Measurements from ENCODE around the gene PIK3R5. TPM values are rescaled to one million over a fixed set of nuclear protein-coding genes. Genes with fewer than 3 reads are reported as not detected.

The PIK3R5 gene
- total RNA-seq, 1 donor from 2014 or later: 0.90 TPM

- no peaks in the 10 kb centered on the region for H3K79me2 ChIP-seq (ENCODE audit: low read depth)
- no peak overlapping the region for H3K9ac ChIP-seq
- H3K4me1 ChIP-seq: peaks cover 2% of the 10 kb centered on the region
- no peaks in the 10 kb centered on the region for H3K36me3 ChIP-seq
- no peak for DNase-seq (ENCODE audit: low spot score)
- no peaks in the 10 kb centered on the region for H4K20me1 ChIP-seq (ENCODE audit: low read depth)
- H3K27me3 ChIP-seq: peaks cover 10% of the 10 kb centered on the region
- no peaks in the 10 kb centered on the region for H3K4me1 Mint-ChIP-seq
- no peak overlapping the region for H3K27ac ChIP-seq
- peaks cover 9% of the 10 kb centered on the region for H3K27me3 Mint-ChIP-seq (ENCODE audit: insufficient read depth, low read depth)
- H3K4me3 ChIP-seq: no peak overlapping the region
- no peak overlapping the region for H3K4me3 Mint-ChIP-seq
- no peaks in the 10 kb centered on the region for H3F3A ChIP-seq (ENCODE audit: low read depth)
- no peaks in the 10 kb centered on the region for H3K36me3 Mint-ChIP-seq
- no peak overlapping the region for H3K27ac Mint-ChIP-seq
- H3K4me2 ChIP-seq: no peak overlapping the region
- H3K9me3 ChIP-seq (ENCODE audit: low read depth): no peaks in the 10 kb centered on the region
- TF ChIP-seq EZH2phosphoT487 (IDR thresholded peaks at IDR 0.05) (no peak), EZH2 (IDR thresholded peaks at IDR 0.05) (no peak), CTCF (IDR thresholded peaks at IDR 0.05) (no peak)
- no peak overlapping the region for H2AFZ ChIP-seq (replicated peaks)
- peaks cover 7% of the 10 kb centered on the region for H3K9me3 Mint-ChIP-seq
Observed at GRCh38 chr17:8949061-8949661, 16.3 kb downstream of the PIK3R5 start.

GRCh38 chr17:8948462-8948861 is 17.0 kb downstream of the PIK3R5 start:
- no peak overlapping the region for H3K4me3 Mint-ChIP-seq
- Histone ChIP-seq H3K4me3 (no peak overlapping the region), H3K79me2 (ENCODE audit: low read depth) (no peaks in the 10 kb centered on the region), H3F3A (ENCODE audit: low read depth) (no peaks in the 10 kb centered on the region), H3K27ac (no peak overlapping the region), H3K4me2 (no peak overlapping the region), H4K20me1 (ENCODE audit: low read depth) (no peaks in the 10 kb centered on the region), H3K4me1 (no peaks in the 10 kb centered on the region), H3K9me3 (ENCODE audit: low read depth) (no peaks in the 10 kb centered on the region), H3K36me3 (no peaks in the 10 kb centered on the region), H3K9ac (no peak overlapping the region), H3K27me3 (peaks cover 10% of the 10 kb centered on the region), H2AFZ (replicated peaks) (no peak overlapping the region)
- peaks cover 9% of the 10 kb centered on the region for H3K27me3 Mint-ChIP-seq (ENCODE audit: insufficient read depth, low read depth)
- no peak overlapping the region for H3K27ac Mint-ChIP-seq
- no peaks in the 10 kb centered on the region for H3K36me3 Mint-ChIP-seq
- TF ChIP-seq EZH2 (IDR thresholded peaks at IDR 0.05) (no peak), EZH2phosphoT487 (IDR thresholded peaks at IDR 0.05) (no peak), CTCF (IDR thresholded peaks at IDR 0.05) (no peak)
- peaks cover 7% of the 10 kb centered on the region for H3K9me3 Mint-ChIP-seq
- DNase-seq (ENCODE audit: low spot score): no peak
- H3K4me1 Mint-ChIP-seq: no peaks in the 10 kb centered on the region

DNA sequence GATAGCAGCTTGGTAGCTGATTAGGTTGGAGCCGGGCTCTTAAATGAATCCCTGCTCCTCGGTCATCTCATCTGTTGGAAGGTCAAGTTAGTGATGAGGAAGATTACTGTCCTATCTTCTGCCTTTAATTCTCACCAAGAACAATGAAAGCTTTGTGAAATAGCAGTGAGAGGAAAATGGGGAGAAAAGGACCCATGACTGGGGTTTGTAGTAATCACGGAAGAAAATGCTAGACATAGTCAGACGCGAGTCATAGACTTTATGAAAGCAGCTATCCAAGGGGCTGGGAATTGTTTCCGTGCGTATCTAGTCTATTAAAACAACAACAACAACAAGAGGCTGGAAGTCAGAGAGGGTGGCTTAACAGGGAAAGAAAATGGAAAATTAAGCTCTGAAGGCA is 18.3 kb downstream of the PIK3R5 start:
- H3K27me3 Mint-ChIP-seq (ENCODE audit: insufficient read depth, low read depth): peaks cover 5% of the 10 kb centered on the region
- H3K27me3 ChIP-seq: peaks cover 10% of the 10 kb centered on the region
- no peaks in the 10 kb centered on the region for H3F3A ChIP-seq (ENCODE audit: low read depth)
- no peaks in the 10 kb centered on the region for H3K4me1 ChIP-seq
- no peaks in the 10 kb centered on the region for H3K4me1 Mint-ChIP-seq
- no peak overlapping the region for H3K4me2 ChIP-seq
- H3K9me3 Mint-ChIP-seq: peaks cover 7% of the 10 kb centered on the region
- no peak overlapping the region for H3K4me3 Mint-ChIP-seq
- H4K20me1 ChIP-seq (ENCODE audit: low read depth): no peaks in the 10 kb centered on the region
- no peak for DNase-seq (ENCODE audit: low spot score)
- H3K27ac Mint-ChIP-seq: no peak overlapping the region
- no peaks in the 10 kb centered on the region for H3K9me3 ChIP-seq (ENCODE audit: low read depth)
- no peaks in the 10 kb centered on the region for H3K79me2 ChIP-seq (ENCODE audit: low read depth)
- H2AFZ ChIP-seq (replicated peaks): no peak overlapping the region
- no peak overlapping the region for H3K27ac ChIP-seq
- no peak overlapping the region for H3K4me3 ChIP-seq
- H3K36me3 ChIP-seq: no peaks in the 10 kb centered on the region
- TF ChIP-seq EZH2 (IDR thresholded peaks at IDR 0.05): no peak
- TF ChIP-seq EZH2phosphoT487 (IDR thresholded peaks at IDR 0.05): no peak
- no peak for TF ChIP-seq CTCF (IDR thresholded peaks at IDR 0.05)
- no peaks in the 10 kb centered on the region for H3K36me3 Mint-ChIP-seq
- no peak overlapping the region for H3K9ac ChIP-seq
